ENCODE measurements around the gene RGS6. TPM values are rescaled to one million over a fixed set of nuclear protein-coding genes. Genes with fewer than 3 reads are reported as not detected.

Gene RGS6
- total RNA-seq, 1 experiment from 2014 or later, result not detected

- no peak for TF ChIP-seq CTCF (IDR thresholded peaks at IDR 0.05; ENCODE audit: unreplicated experiment)
- Mint-ChIP-seq H3K27ac (ENCODE audit: unreplicated experiment) (no peak overlapping the region), H3K36me3 (ENCODE audit: insufficient read depth, unreplicated experiment) (no peaks in the 10 kb centered on the region), H3K27me3 (ENCODE audit: unreplicated experiment) (peaks cover 56% of the 10 kb centered on the region), H3K4me1 (ENCODE audit: low read depth, unreplicated experiment) (no peaks in the 10 kb centered on the region), H3K9me3 (ENCODE audit: low read depth, unreplicated experiment) (peaks cover 2% of the 10 kb centered on the region), H3K4me3 (ENCODE audit: low read depth, unreplicated experiment) (no peak overlapping the region)
- intact Hi-C loops (cut with micrococcal nuclease; ENCODE audit: unreplicated experiment), result no loop called here
- CTCF ChIA-PET, result no interaction called here
- DNase-seq, result no peak
- BruUV-seq (replicated peaks), result no TSS peak
Observed at GRCh38 chr14:72236629-72237028, 304.4 kb downstream of the RGS6 start.

GRCh38 chr14:72237722-72238666 is 305.8 kb downstream of the RGS6 start:
- no peak overlapping the region for H3K27ac Mint-ChIP-seq (ENCODE audit: unreplicated experiment)

GRCh38 chr14:72243309-72244293 is 311.4 kb downstream of the RGS6 start:
- Mint-ChIP-seq H3K4me1 (ENCODE audit: low read depth, unreplicated experiment) (no peaks in the 10 kb centered on the region), H3K36me3 (ENCODE audit: insufficient read depth, unreplicated experiment) (no peaks in the 10 kb centered on the region), H3K9me3 (ENCODE audit: low read depth, unreplicated experiment) (no peaks in the 10 kb centered on the region), H3K4me3 (ENCODE audit: low read depth, unreplicated experiment) (no peak overlapping the region), H3K27me3 (ENCODE audit: unreplicated experiment) (peaks cover 38% of the 10 kb centered on the region), H3K27ac (ENCODE audit: unreplicated experiment) (no peak overlapping the region)
- BruUV-seq (replicated peaks), result no TSS peak
- CTCF ChIA-PET, result no interaction called here
- no peak for DNase-seq
- TF ChIP-seq CTCF (IDR thresholded peaks at IDR 0.05; ENCODE audit: unreplicated experiment), result no peak
- intact Hi-C loops (cut with micrococcal nuclease; ENCODE audit: unreplicated experiment), result no loop called here

More at GRCh38 chr14:72237722-72238666, 305.8 kb downstream of the RGS6 start:
- no peak for DNase-seq
- H3K36me3 Mint-ChIP-seq (ENCODE audit: insufficient read depth, unreplicated experiment), result no peaks in the 10 kb centered on the region
- no peaks in the 10 kb centered on the region for H3K9me3 Mint-ChIP-seq (ENCODE audit: low read depth, unreplicated experiment)
- CTCF ChIA-PET, result no interaction called here
- intact Hi-C loops (cut with micrococcal nuclease; ENCODE audit: unreplicated experiment), result no loop called here
- BruUV-seq (replicated peaks), result no TSS peak
- H3K27me3 Mint-ChIP-seq (ENCODE audit: unreplicated experiment), result peaks cover 44% of the 10 kb centered on the region
- no peak for TF ChIP-seq CTCF (IDR thresholded peaks at IDR 0.05; ENCODE audit: unreplicated experiment)
- no peak overlapping the region for H3K4me3 Mint-ChIP-seq (ENCODE audit: low read depth, unreplicated experiment)
- no peaks in the 10 kb centered on the region for H3K4me1 Mint-ChIP-seq (ENCODE audit: low read depth, unreplicated experiment)

- H3K4me3 Mint-ChIP-seq (ENCODE audit: low read depth, unreplicated experiment), result no peak overlapping the region
- TF ChIP-seq CTCF (IDR thresholded peaks at IDR 0.05; ENCODE audit: unreplicated experiment), result no peak
- no peaks in the 10 kb centered on the region for H3K36me3 Mint-ChIP-seq (ENCODE audit: insufficient read depth, unreplicated experiment)
- CTCF ChIA-PET, result no interaction called here
- H3K4me1 Mint-ChIP-seq (ENCODE audit: low read depth, unreplicated experiment), result no peaks in the 10 kb centered on the region
- no peaks in the 10 kb centered on the region for H3K9me3 Mint-ChIP-seq (ENCODE audit: low read depth, unreplicated experiment)
- no peak overlapping the region for H3K27ac Mint-ChIP-seq (ENCODE audit: unreplicated experiment)
- no peak for DNase-seq
- peaks cover 31% of the 10 kb centered on the region for H3K27me3 Mint-ChIP-seq (ENCODE audit: unreplicated experiment)
- no TSS peak for BruUV-seq (replicated peaks)
- intact Hi-C loops (cut with micrococcal nuclease; ENCODE audit: unreplicated experiment), result no loop called here
Observed at GRCh38 chr14:72247896-72248465, 315.8 kb downstream of the RGS6 start.
